Measurements from ENCODE around the gene ROBO1.

DNA sequence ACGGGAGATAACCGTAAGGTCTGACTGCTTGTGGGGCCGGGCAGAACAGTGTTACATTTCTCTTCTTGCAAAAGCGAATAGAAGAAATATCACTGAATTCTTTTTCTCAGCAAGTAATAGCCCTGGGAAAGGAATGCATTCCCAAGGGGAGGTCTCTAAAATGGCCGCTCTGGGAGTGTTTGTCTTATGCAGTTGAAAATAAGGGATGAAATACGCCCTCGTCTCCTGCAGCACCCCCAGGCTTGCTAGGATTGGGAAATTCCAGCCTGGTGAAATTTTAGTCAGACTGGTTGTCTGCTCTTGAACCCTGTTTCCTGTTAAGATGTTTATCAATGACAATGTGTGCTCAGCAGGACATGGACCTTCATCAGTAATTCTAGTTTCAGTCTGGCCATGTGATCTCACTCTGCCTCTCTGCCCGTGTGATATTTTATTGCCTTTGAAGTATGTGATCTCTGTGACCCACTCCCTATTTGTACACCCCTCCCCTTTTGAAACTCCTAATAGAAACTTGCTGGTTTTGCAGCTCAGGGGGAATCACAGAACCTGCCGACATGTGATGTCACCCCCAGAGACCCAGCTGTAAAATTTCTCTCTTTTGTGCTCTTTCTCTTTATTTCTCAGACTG is 715.6 kb downstream of the ROBO1 start:
- TF ChIP-seq, protein P1, sequence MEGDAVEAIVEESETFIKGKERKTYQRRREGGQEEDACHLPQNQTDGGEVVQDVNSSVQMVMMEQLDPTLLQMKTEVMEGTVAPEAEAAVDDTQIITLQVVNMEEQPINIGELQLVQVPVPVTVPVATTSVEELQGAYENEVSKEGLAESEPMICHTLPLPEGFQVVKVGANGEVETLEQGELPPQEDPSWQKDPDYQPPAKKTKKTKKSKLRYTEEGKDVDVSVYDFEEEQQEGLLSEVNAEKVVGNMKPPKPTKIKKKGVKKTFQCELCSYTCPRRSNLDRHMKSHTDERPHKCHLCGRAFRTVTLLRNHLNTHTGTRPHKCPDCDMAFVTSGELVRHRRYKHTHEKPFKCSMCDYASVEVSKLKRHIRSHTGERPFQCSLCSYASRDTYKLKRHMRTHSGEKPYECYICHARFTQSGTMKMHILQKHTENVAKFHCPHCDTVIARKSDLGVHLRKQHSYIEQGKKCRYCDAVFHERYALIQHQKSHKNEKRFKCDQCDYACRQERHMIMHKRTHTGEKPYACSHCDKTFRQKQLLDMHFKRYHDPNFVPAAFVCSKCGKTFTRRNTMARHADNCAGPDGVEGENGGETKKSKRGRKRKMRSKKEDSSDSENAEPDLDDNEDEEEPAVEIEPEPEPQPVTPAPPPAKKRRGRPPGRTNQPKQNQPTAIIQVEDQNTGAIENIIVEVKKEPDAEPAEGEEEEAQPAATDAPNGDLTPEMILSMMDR (IDR thresholded peaks at IDR 0.05), result no peak
- no peak for TF ChIP-seq POLR2A (IDR thresholded peaks at IDR 0.05)

Data from thyroid gland (tissue), 4 donors.